Measurements from ENCODE around the gene ADAMTSL5.

DNA sequence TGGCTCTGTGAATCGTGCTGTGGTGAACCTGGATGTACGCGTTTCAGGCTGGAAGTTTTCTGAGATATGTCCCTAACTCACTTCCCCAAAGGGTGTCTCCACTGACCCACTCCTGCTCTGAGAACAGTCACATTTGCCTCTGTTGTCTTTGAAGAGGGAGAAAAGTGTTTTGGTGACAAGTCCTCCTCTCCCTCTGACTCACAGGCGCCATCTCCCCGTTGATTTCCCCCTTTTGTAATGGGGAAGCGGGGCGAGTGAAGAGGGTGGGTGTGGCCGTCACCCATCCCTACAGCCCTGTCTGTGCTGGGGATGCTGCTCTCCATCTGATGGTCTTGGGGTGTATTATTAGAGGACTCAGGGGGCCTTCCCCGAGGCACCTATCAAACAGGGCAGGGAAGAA is 53.3 kb downstream of the ADAMTSL5 start:
- TF ChIP-seq POLR2AphosphoS5 (IDR thresholded peaks at IDR 0.05) (no peak), POLR2A (IDR thresholded peaks at IDR 0.05) (no peak), CTCF (IDR thresholded peaks at IDR 0.05) (no peak), EP300 (IDR thresholded peaks at IDR 0.05) (no peak)

Data from suprapubic skin (tissue), 4 donors.